EL (cell line): ENCODE data around the gene SLX9.
"Not testable (repeated sequence)": the region's sequence is repeated elsewhere in the genome, so short reads cannot be mapped to it uniquely, and the experiment has no call there.

Experiments
- DNase-seq: peaks from one replicate; pipeline ENCODE4 v3.0.0-alpha.2; 2016

The SLX9 gene

GRCh38 chr21:44965251-44966022, 25.6 kb downstream of the SLX9 start:
- peak; percentile 67 for DNase-seq

DNA sequence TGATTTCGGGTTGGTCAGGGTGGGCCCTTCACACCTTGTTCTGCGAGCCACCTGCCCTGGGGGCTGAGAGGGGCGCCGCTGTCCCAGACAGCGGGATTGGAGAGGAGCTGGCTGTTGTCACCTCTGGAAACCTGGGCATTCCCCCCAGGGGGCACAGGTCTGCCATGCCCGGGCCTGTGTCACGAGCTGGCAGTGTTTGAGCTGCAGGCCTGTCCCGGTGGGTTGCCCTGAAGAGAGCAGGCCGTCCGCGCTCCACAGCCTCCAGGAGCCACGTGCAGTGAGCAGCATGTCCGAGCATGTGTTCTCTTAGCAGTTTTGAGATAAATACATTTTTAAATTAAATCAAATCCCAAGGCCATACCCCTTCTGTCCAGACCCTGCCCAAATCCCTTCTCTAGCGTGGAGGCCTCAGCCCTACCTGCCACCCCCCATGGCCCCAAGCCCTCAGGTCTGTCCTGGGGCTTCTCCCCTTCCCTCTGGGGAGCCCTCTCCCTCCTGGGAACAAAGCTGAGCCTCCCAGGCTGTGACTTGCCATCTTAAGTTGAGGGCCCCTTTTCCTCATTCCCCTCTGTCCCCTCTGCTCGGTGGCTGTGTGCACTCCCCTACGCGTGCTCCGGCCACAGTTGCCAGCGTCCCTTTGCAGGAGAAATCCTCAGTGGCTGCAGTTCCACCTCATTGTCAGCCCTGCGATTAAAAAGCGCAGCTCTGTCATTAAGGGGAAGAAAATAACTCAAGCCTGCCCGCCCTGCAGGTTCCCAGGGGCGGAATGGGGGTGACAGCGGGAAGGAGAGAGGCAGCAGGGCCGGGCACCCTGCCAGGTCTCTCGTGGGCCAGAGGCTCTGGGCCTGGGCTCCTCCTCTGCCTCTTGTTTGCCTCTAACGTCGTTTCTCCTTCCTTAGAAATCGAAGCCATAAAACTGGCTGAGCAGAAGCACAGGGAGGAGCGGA, 26.6 kb downstream of the SLX9 start:
- no peak for DNase-seq

DNA sequence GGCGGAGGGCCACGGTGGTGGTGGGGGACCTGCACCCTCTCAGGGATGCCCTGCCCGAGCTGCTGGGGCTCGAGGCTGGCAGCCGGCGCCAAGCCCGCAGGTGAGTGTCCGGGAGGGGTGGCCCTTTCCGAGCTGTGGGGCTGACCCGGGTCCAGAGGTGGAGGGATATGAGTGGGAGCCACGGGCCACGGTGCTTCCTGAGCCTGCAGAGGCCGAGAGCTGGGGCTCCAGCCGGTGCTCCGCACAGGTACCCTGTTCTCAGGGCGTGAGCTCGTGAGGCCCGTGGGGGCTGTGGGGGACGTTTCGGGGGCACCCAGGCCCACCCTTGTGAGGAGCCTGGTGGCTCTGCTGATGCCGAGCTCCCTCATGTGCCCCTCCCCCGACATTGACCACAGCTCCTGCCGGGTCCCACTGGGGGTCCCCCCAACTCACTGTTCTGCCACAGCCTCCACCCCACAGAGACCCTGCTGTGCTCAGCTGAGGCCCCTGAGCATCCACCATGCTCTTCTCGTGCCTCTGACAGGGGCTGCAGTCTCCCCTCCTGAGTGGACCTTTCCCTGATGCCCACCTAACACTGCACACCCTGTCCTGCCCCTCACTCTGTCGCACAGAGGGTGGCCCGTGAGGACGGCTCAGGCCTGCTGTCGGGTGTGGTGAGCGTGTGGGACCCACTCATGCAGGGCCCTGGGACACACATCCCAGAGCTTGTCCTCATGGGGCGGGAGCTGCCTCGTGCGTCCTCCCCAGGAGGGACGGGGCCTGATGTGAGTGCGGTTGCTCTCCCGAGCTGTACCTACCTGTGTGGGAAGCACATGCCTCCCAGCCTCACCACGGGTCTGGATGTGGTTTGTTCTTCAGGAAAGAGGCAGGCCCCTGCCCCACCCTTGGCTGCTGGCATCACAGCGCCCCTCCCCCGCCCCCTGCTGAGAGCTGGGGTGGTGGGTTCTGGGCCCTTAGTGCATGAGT, 27.5 kb downstream of the SLX9 start:
- DNase-seq, result no peak

GRCh38 chr21:44969066-44969670, 29.3 kb downstream of the SLX9 start:
- DNase-seq, result no peak

- DNase-seq, result peak; percentile 81
These were observed 30.3 kb downstream of the SLX9 start for GRCh38 chr21:44969931-44970755.

DNA sequence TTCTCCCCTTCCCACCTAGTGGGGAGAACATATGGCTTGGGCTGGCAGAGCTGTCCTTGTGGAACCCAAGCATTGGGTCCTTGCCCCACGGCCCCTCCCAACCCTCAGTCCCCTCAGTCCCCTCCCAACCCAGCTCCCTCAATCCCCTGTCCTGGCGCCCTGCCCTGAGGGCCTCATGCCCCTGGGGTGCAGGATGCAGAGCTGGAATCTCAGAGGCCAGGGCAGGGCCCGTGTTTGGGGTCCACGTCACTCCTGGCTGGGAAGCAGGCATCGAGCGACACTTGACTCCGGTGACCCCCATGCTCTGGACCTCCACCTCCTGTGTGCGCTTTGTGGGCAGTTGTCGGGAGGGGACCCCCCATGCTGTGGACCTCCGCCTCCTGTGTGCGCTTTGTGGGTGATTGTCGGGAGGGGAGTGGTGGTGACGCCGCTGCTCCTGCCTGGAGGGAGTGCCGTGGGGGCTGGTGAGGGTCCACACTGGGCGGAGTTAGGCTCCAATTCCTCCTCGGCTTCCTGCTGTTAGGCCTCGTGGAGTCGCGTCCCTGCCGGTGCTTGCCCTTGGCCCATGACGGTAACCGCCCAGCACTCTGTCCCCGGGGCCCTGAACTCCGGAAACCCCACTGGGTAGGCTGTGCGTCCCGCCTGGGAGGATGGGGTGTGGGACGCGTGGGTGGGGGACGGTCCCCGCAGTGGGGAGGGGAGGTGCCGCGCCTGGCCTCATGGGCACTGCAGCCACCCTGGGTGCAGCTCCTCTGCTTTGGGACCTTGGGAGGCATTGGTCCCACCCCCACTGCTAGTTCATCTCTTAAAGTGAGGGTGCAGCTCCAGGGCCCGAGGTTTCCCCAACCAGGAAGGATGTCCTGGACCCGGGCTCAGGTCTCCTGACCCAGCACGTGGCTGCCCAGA, 31.2 kb downstream of the SLX9 start:
- DNase-seq, result no peak

DNA sequence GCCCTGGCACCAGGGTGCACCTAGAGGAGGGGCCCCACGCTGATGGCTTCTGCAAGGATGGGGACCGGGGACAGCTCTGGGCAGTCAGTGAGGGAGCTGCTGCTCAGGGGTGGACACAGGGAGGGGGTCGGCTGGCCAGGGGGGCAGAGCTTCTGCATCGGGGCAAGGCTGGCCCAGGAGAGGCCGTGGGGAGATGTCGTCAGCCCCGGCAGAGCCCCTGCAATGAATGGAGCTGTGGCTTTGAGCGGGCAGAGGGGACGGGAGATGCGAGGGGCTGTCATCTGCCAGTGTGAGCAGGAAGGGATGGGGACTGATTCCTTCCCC, 31.8 kb downstream of the SLX9 start:
- DNase-seq, result no peak

- DNase-seq, result no peak
These were observed 32.5 kb downstream of the SLX9 start for GRCh38 chr21:44972301-44972814.

DNA sequence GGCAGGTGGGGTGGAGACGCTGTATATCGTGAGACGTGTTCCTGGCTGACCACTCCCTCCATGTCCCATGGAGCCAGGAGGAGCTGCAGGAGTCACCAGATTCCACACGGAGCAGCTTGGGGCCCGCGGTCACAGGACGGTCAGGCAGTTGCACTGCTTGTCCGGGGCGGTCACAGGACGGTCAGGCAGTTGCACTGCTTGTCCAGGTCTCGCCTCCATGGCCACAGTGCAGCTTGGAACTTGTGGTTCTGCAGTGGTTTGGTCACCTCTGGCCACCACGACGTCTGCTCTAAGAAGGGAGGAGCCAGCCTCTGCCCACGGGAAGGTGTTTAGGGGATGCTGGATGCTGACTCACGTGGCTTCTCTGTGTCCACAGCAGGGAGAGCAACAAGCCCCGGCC, 33.0 kb downstream of the SLX9 start:
- DNase-seq, result peak; percentile 19

- DNase-seq, result no peak
These were observed 33.8 kb downstream of the SLX9 start for GRCh38 chr21:44973598-44973997.

- DNase-seq, result no peak
These were observed 34.8 kb downstream of the SLX9 start for GRCh38 chr21:44974676-44975075.

DNA sequence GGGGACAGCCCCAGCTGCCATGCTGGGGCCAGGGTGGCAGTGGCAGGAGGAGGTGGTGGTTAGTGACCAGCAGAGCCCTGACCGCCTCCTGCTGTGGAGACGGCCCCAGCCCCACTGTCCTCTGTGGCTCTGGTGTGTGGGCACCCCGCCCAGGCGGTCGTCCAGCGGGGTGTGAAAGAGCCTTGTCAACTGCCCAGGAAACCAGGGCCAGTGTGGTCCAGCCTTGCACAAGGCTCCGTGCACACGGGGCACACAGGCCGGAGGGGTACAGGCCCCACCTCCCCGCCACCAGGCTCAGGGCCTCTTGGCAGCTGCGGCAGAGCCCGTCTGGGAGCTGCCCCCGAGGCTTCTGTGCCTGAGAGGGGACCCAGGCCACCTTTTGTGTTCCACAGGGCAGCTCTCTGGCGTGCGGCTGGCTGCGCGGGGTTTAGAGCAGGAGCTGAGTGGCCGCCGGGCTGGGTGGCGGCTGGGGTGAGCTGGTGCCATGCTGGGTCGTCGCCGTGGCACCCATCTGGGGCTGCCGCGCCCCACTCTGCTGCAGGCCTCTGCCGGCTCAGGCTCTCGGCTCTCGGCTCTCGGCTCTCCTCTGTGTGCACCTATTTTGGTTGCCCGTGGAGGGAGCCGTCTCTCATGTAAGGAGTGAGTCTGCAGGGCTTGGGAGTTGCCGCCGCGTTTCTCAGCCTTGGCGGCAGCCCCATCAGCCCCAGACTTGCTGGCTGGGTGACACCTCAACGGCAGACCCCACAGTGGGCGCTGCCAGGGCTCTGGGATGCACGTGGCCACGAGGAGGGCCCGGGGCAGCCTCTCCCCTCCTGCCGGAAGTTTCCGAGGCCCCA, 36.1 kb downstream of the SLX9 start:
- DNase-seq, result no peak

- DNase-seq, result not testable (repeated sequence)
These were observed 36.9 kb downstream of the SLX9 start for GRCh38 chr21:44976556-44977393.

DNA sequence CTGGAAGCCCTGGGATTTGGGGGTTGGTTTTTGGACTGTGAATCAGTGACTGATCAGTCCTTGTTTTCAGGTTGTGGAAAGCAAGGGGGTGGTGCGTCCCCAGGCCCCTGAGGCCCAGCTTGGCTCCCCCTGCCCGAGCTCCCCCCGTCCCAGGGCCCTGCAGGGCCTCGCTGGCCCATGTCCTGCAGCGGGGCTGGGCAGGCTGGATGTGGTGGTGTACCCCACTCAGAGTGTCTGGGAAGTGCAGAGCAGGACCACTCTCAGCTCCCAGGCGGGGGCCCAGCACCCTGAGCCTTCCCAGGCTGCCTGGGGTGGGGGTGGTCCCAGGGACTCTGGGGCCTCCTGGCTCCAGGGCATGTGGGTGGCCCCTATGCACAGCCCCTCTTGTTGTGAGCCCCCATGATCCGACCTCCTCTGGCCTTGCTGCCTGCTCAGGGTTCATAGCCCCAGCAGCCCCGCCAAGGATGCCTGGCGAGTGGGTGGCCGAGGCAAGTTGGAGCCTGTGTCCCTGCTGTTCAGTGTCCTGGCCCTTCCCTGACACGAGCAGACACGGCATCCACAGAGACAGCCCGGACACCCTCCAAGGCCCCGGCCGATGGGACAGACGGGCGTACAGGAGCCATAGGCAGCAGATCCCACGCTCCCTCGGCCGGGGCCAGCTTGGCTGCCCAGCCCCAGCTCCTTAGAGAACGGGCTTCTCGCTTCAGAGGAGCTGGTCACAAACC, 37.9 kb downstream of the SLX9 start:
- DNase-seq, result no peak

DNA sequence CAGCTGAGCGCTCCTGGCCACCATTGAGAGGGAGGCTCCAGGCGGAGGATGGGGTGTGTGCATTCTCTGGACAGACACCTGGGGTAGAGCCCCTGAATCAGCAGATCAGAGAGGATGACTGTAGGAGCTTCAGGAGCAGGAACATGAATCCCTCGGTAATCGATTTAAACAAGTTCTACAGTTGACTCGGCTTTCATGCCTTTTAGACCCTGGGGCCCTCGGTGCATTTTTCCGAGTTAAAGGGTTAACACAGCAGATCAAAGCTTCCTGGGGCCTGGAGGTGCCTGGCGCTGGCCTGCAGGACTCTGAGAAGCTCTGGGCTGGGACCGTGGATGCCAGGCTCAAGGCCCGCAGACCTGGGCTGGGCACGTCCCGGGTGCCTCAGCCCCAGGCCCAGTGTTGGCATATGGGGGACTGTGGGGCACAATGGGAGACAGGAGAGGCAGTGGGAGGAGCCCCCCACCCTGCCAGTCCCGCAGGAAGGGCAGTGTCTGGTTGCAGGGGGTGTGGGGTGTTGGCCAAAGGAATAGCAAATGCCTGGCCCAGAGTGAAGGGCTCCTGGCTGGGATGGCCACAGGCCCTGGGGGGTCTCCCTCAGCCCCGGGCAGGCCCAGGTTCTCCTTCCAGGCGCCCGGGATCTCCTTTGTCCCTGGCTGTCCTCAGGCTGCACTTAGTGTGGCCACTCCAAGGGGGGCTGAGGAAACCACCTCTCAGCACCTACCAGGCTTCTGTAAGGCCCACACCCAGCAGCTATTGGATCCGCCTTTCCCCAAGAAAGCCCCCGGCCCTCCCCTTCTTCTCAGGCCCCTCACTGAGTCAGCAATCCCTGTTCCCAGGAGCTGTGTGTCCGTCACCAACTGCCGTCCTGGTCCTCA, 40.1 kb downstream of the SLX9 start:
- no peak for DNase-seq
